B cell (primary cell): ENCODE data around the gene ATF7IP2. TPM values are rescaled to one million over a fixed set of nuclear protein-coding genes. Genes with fewer than 3 reads are reported as not detected.

Experiments used
- ATAC-seq: fragments of 200-7000 bp; cut with Tn5 transposase; one replicate; pipeline ENCODE4 v1.10.0; 2021; ENCODE audit warnings: low read depth, mild to moderate bottlenecking, moderate number of reproducible peaks, moderate library complexity
- CTCF ChIA-PET: fragments of 350-600 bp; sonication (Branson Sonifier 250); formaldehyde crosslinking; loops from one replicate; lab custom pipeline; 2021; ENCODE audit warnings: antibody characterized with exemption, inconsistent platforms; lab: Charles Lee
- POLR2A ChIA-PET: fragments of 350-600 bp; sonication (Branson Sonifier 250); formaldehyde crosslinking; loops from one replicate; lab custom pipeline; 2021; ENCODE audit warnings: antibody characterized with exemption; lab: Charles Lee
- DNase-seq: peaks from one replicate; pipeline ENCODE4 v3.0.0; 2013
- H2AFZ ChIP-seq: 2 replicates; pipeline ENCODE4 v1.6.1; 2012; ENCODE audit warnings: mild to moderate bottlenecking, low read depth, low read length; ENCODE audit not compliant: insufficient read depth, poor library complexity, severe bottlenecking
- H3K27ac ChIP-seq, 2 donors: 1 replicate in 1 of 2; 2 replicates in 1 of 2; pipeline ENCODE4 v1.5.1; 2012 to 2013; ENCODE audit warnings: low read length in 2 of 2, mild to moderate bottlenecking in 2 of 2, moderate library complexity in 1 of 2
- H3K27me3 ChIP-seq, 4 experiments: fragments of 200-600 bp in 1 of 4; sonication (generic) in 1 of 4; replicated peaks in 1 of 4; 1 replicate in 2 of 4; 2 replicates in 2 of 4; pipeline versions ENCODE4 v1.6.1 to v1.7.0; 2013 to 2016; ENCODE audit warnings: low read length in 3 of 4, mild to moderate bottlenecking in 2 of 4, mixed read lengths in 1 of 4, moderate library complexity in 1 of 4; ENCODE audit not compliant: insufficient read depth in 4 of 4, control insufficient read depth in 3 of 4; ENCODE audit errors: control extremely low read depth in 1 of 4
- H3K36me3 ChIP-seq, 2 experiments: replicated peaks in 1 of 2; 1 replicate in 1 of 2; 2 replicates in 1 of 2; pipeline versions ENCODE4 v1.6.1 to v1.7.1; 2013; ENCODE audit warnings: low read length in 1 of 2; ENCODE audit not compliant: insufficient read depth in 2 of 2, control insufficient read depth in 1 of 2; ENCODE audit errors: control extremely low read depth in 1 of 2, extremely low read depth in 1 of 2
- H3K4me1 ChIP-seq, 2 donors: fragments of 200-600 bp in 1 of 2; sonication (generic) in 1 of 2; 1 replicate in 1 of 2; 2 replicates in 1 of 2; pipeline versions ENCODE4 v1.5.1 to v1.6.1; 2013 to 2017; ENCODE audit warnings: low read length in 2 of 2; ENCODE audit not compliant: control insufficient read depth in 2 of 2, insufficient read depth in 2 of 2
- H3K4me2 ChIP-seq: replicated peaks from 2 replicates; pipeline ENCODE3; 2012; ENCODE audit warnings: mild to moderate bottlenecking, low read depth, low read length; ENCODE audit not compliant: poor library complexity, severe bottlenecking
- H3K4me3 ChIP-seq, 5 experiments: fragments of 200-600 bp in 1 of 5; sonication (generic) in 1 of 5; 1 replicate in 3 of 5; 2 replicates in 2 of 5; pipeline versions ENCODE4 v1.5.1 to v1.7.0; 2011 to 2016; ENCODE audit warnings: low read length in 4 of 5, mild to moderate bottlenecking in 4 of 5, low read depth in 2 of 5, control low read depth in 1 of 5, moderate library complexity in 1 of 5; ENCODE audit not compliant: insufficient read depth in 1 of 5; ENCODE audit errors: control extremely low read depth in 1 of 5, extremely low read depth in 1 of 5
- H3K79me2 ChIP-seq: fragments of 200-600 bp; sonication (generic); one replicate; pipeline ENCODE4 v1.6.0; 2016; ENCODE audit warnings: low read length; ENCODE audit not compliant: control insufficient read depth, insufficient read depth
- H3K9ac ChIP-seq: fragments of 200-600 bp; sonication (generic); 2 replicates; pipeline ENCODE4 v1.6.1; 2017; ENCODE audit warnings: mild to moderate bottlenecking, low read length, moderate library complexity
- H3K9me3 ChIP-seq, 3 donors: one replicate each; pipeline versions ENCODE4 v1.6.1 to v1.7.1; 2013; ENCODE audit warnings: low read length in 2 of 3; ENCODE audit not compliant: control insufficient read depth in 2 of 3, insufficient read depth in 1 of 3; ENCODE audit errors: control extremely low read depth in 1 of 3
- H4K20me1 ChIP-seq: 2 replicates; pipeline ENCODE4 v1.6.0; 2012; ENCODE audit warnings: mild to moderate bottlenecking, low read length; ENCODE audit not compliant: insufficient read depth, control insufficient read depth, poor library complexity, severe bottlenecking
- H3K27ac Mint-ChIP-seq: one replicate; pipeline ENCODE4 v1.8.0; 2021; ENCODE audit warnings: mixed read lengths
- H3K27me3 Mint-ChIP-seq: one replicate; pipeline ENCODE4 v1.8.0; 2021; ENCODE audit warnings: mixed read lengths
- H3K4me1 Mint-ChIP-seq: one replicate; pipeline ENCODE4 v1.8.0; 2021; ENCODE audit warnings: mixed read lengths
- H3K4me3 Mint-ChIP-seq: one replicate; pipeline ENCODE4 v1.8.0; 2021; ENCODE audit warnings: mixed read lengths
- H3K9me3 Mint-ChIP-seq: one replicate; pipeline ENCODE4 v1.8.0; 2022; ENCODE audit warnings: mixed read lengths; ENCODE audit not compliant: insufficient read depth
- EZH2 ChIP-seq: IDR thresholded peaks from 2 replicates; pipeline ENCODE4 v1.6.1; 2012; ENCODE audit warnings: borderline replicate concordance, low read depth, mild to moderate bottlenecking, moderate library complexity, low read length; ENCODE audit not compliant: insufficient read depth, poor library complexity, severe bottlenecking
- WGBS: methylation state at CpG from one replicate; pipeline ENCODE4 v1.1.5; 2013; ENCODE audit warnings: missing lambda C conversion rate; ENCODE audit not compliant: insufficient coverage; 5-methylcytosine and 5-hydroxymethylcytosine counted together
- intact Hi-C: fragments of 100-400 bp; cut with micrococcal nuclease; formaldehyde crosslinking; loops from one replicate; pipeline ENCODE4 v1.10.0; 2022
- polyA plus RNA-seq: library from polyadenylated mRNA; depleted of rRNA; stranded (reverse); fragments of >200 nt; gene quantifications from 2 replicates; pipeline ENCODE4 v1.2.3, GENCODE V29; 2012
- total RNA-seq, 2 donors: library from RNA; stranded (reverse); fragments of 120-200 nt in 1 of 2; gene quantifications; 1 replicate in 1 of 2; 2 replicates in 1 of 2; pipeline versions ENCODE4 v1.2.3 to v1.2.4, GENCODE V29; 2013 to 2022
- TF ChIP-seq, protein P1 (sequence below): fragments of 200-600 bp; IDR thresholded peaks from one replicate; pipeline ENCODE4 v1.8.0; 2022; ENCODE audit warnings: antibody characterized with exemption, mild to moderate bottlenecking

ATF7IP2 gene
- total and polyA plus RNA-seq, 2 donors (not counting 1 experiment from before 2014, with no cell fraction given), result 67.5 to 105 TPM

GRCh38 chr16:10500582-10500981, 114.7 kb downstream of the ATF7IP2 start:
- Histone ChIP-seq H3K27ac (no peak overlapping the region), H3K36me3 (no peaks in the 10 kb centered on the region), H3K9ac (peak overlapping the region; percentile 20), H3K27me3 (no peaks in the 10 kb centered on the region), H3K4me3 (no peak overlapping the region), H2AFZ (peak overlapping the region; percentile 59), H3K79me2 (no peaks in the 10 kb centered on the region), H3K4me1 (peaks cover 8 to 11% of the 10 kb centered on the region in 2 donors), H4K20me1 (no peaks in the 10 kb centered on the region), H3K4me2 (peak overlapping the region; percentile 42), H3K9me3 (peaks cover 0 to 14% (median 0%) of the 10 kb centered on the region in 3 donors)
- TF ChIP-seq, protein P1, sequence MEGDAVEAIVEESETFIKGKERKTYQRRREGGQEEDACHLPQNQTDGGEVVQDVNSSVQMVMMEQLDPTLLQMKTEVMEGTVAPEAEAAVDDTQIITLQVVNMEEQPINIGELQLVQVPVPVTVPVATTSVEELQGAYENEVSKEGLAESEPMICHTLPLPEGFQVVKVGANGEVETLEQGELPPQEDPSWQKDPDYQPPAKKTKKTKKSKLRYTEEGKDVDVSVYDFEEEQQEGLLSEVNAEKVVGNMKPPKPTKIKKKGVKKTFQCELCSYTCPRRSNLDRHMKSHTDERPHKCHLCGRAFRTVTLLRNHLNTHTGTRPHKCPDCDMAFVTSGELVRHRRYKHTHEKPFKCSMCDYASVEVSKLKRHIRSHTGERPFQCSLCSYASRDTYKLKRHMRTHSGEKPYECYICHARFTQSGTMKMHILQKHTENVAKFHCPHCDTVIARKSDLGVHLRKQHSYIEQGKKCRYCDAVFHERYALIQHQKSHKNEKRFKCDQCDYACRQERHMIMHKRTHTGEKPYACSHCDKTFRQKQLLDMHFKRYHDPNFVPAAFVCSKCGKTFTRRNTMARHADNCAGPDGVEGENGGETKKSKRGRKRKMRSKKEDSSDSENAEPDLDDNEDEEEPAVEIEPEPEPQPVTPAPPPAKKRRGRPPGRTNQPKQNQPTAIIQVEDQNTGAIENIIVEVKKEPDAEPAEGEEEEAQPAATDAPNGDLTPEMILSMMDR, result no peak
- no peak for TF ChIP-seq EZH2
- peaks cover 5% of the 10 kb centered on the region for H3K9me3 Mint-ChIP-seq
- WGBS, result 100% methylated on average over 1 of the region's 3 CpGs
- intact Hi-C loops, result loop anchor here (10.0 kb wide), 1 partner anchor 116 kb away; the partner anchor contains the start of gene ATF7IP2
- no peaks in the 10 kb centered on the region for H3K27me3 Mint-ChIP-seq
- ATAC-seq, result no peak
- POLR2A ChIA-PET, result interaction anchor here (0.6 to 0.9 kb wide), 2 partner anchors 170 to 200 kb away, joined by 5 to 6 read pairs; no protein-coding TSS in a partner anchor
- no peak for DNase-seq
- H3K27ac Mint-ChIP-seq, result peak overlapping the region; percentile 10
- peaks cover 12% of the 10 kb centered on the region for H3K4me1 Mint-ChIP-seq
- CTCF ChIA-PET, result interaction anchor here (1.1 to 1.3 kb wide), 2 partner anchors 20 to 186 kb away, joined by 3 read pairs; no protein-coding TSS in a partner anchor
- H3K4me3 Mint-ChIP-seq, result no peak overlapping the region

GRCh38 chr16:10501016-10501607, 115.3 kb downstream of the ATF7IP2 start:
- H2AFZ ChIP-seq, result peak overlapping the region; percentile 59
- peak; percentile 44 for DNase-seq
- WGBS, result 100% methylated on average over 2 of the region's 2 CpGs
- no peaks in the 10 kb centered on the region for H3K27me3 ChIP-seq
- peaks cover 12% of the 10 kb centered on the region for H3K4me1 Mint-ChIP-seq
- no peak for TF ChIP-seq EZH2
- TF ChIP-seq, protein P1, result no peak
- no peak overlapping the region for H3K4me3 ChIP-seq
- H3K79me2 ChIP-seq, result no peaks in the 10 kb centered on the region
- peak overlapping the region; percentile 20 for H3K9ac ChIP-seq
- no peaks in the 10 kb centered on the region for H3K36me3 ChIP-seq
- H3K9me3 ChIP-seq, result peaks cover 0 to 12% (median 0%) of the 10 kb centered on the region in 3 donors
- H3K9me3 Mint-ChIP-seq, result peaks cover 3% of the 10 kb centered on the region
- CTCF ChIA-PET, result interaction anchor here (1.1 to 1.3 kb wide), 2 partner anchors 19 to 186 kb away, joined by 3 read pairs; no protein-coding TSS in a partner anchor
- no peaks in the 10 kb centered on the region for H3K27me3 Mint-ChIP-seq
- H3K4me1 ChIP-seq, result peaks cover 8 to 11% of the 10 kb centered on the region in 2 donors
- ATAC-seq, result peak; percentile 72
- POLR2A ChIA-PET, result interaction anchor here (0.6 to 0.9 kb wide), 2 partner anchors 171 to 201 kb away, joined by 5 to 6 read pairs; no protein-coding TSS in a partner anchor
- peak overlapping the region; percentile 42 for H3K4me2 ChIP-seq
- peak overlapping the region; percentile 10 for H3K27ac Mint-ChIP-seq
- H4K20me1 ChIP-seq, result no peaks in the 10 kb centered on the region
- no peak overlapping the region for H3K4me3 Mint-ChIP-seq
- H3K27ac ChIP-seq, result no peak overlapping the region
- intact Hi-C loops, result loop anchor here (10.0 kb wide), 1 partner anchor 116 kb away; the partner anchor contains the start of gene ATF7IP2
